ENCODE measurements around the gene OR2B2.

OR2B2 gene

GRCh38 chr6:27889275-27889627 lies 22.9 kb downstream of the OR2B2 start:
- peak overlapping the region; percentile 91 for H3K4me2 ChIP-seq (ENCODE audit: low read depth, low read length)
- H3K79me2 ChIP-seq (ENCODE audit: low read length): no peaks in the 10 kb centered on the region
- TF ChIP-seq CTCF (IDR thresholded peaks at IDR 0.05; ENCODE audit: low read length) (no peak), EZH2 (optimal IDR thresholded peaks at IDR 0.05; ENCODE audit: low read depth, low read length) (no peak), EZH2phosphoT487 (IDR thresholded peaks at IDR 0.05; ENCODE audit: low read length) (no peak)
- peak overlapping the region; percentile 36; the same call in 1 of the 2 replicates for H3K9ac ChIP-seq (ENCODE audit: low read length)
- peaks cover 46% of the 10 kb centered on the region for H3F3A ChIP-seq (ENCODE audit: insufficient read depth, low read length)
- H3K9me3 ChIP-seq (replicated peaks; ENCODE audit: insufficient read depth, low read length): no peaks in the 10 kb centered on the region
- no peaks in the 10 kb centered on the region for H4K20me1 ChIP-seq (ENCODE audit: insufficient read depth, low read length)
- peaks cover 9% of the 10 kb centered on the region for H3K4me1 ChIP-seq (ENCODE audit: low read length)
- H3K27me3 ChIP-seq (replicated peaks; ENCODE audit: insufficient read depth, low read length): no peaks in the 10 kb centered on the region
- no peak for DNase-seq
- H3K9me2 ChIP-seq (replicated peaks; ENCODE audit: insufficient read depth, low read length): no peaks in the 10 kb centered on the region
- H3K36me3 ChIP-seq (replicated peaks; ENCODE audit: insufficient read depth, low read length): no peaks in the 10 kb centered on the region
- H3K4me3 ChIP-seq (ENCODE audit: low read length): 0 out of 2 replicates have a peak overlapping the region, but pooled peaks have one; percentile 45
- no peak overlapping the region for H2AFZ ChIP-seq (ENCODE audit: low read length)
- H3K27ac ChIP-seq (ENCODE audit: low read length): peak overlapping the region; percentile 98; the same call in 1 of the 2 replicates

GRCh38 chr6:27888566-27888965 lies 23.6 kb downstream of the OR2B2 start:
- no peaks in the 10 kb centered on the region for H4K20me1 ChIP-seq (ENCODE audit: insufficient read depth, low read length)
- no peak overlapping the region for H3K9ac ChIP-seq (ENCODE audit: low read length)
- H3K36me3 ChIP-seq (replicated peaks; ENCODE audit: insufficient read depth, low read length): no peaks in the 10 kb centered on the region
- no peak for DNase-seq
- TF ChIP-seq CTCF (IDR thresholded peaks at IDR 0.05; ENCODE audit: low read length) (no peak), EZH2 (optimal IDR thresholded peaks at IDR 0.05; ENCODE audit: low read depth, low read length) (no peak), EZH2phosphoT487 (IDR thresholded peaks at IDR 0.05; ENCODE audit: low read length) (no peak)
- H3K79me2 ChIP-seq (ENCODE audit: low read length): no peaks in the 10 kb centered on the region
- H3K4me3 ChIP-seq (ENCODE audit: low read length): no peak overlapping the region
- peaks cover 39% of the 10 kb centered on the region for H3F3A ChIP-seq (ENCODE audit: insufficient read depth, low read length)
- H3K4me1 ChIP-seq (ENCODE audit: low read length): peaks cover 9% of the 10 kb centered on the region
- no peak overlapping the region for H3K4me2 ChIP-seq (ENCODE audit: low read depth, low read length)
- H3K27ac ChIP-seq (ENCODE audit: low read length): no peak overlapping the region
- H3K9me2 ChIP-seq (replicated peaks; ENCODE audit: insufficient read depth, low read length): no peaks in the 10 kb centered on the region
- H2AFZ ChIP-seq (ENCODE audit: low read length): no peak overlapping the region
- no peaks in the 10 kb centered on the region for H3K9me3 ChIP-seq (replicated peaks; ENCODE audit: insufficient read depth, low read length)
- no peaks in the 10 kb centered on the region for H3K27me3 ChIP-seq (replicated peaks; ENCODE audit: insufficient read depth, low read length)

GRCh38 chr6:27886073-27886472 lies 26.1 kb downstream of the OR2B2 start:
- Histone ChIP-seq H3K4me1 (ENCODE audit: low read length) (peaks cover 9% of the 10 kb centered on the region), H3K9ac (ENCODE audit: low read length) (no peak overlapping the region), H2AFZ (ENCODE audit: low read length) (no peak overlapping the region), H3K36me3 (replicated peaks; ENCODE audit: insufficient read depth, low read length) (no peaks in the 10 kb centered on the region), H3F3A (ENCODE audit: insufficient read depth, low read length) (peaks cover 17% of the 10 kb centered on the region), H3K9me2 (replicated peaks; ENCODE audit: insufficient read depth, low read length) (no peaks in the 10 kb centered on the region), H4K20me1 (ENCODE audit: insufficient read depth, low read length) (no peaks in the 10 kb centered on the region), H3K9me3 (replicated peaks; ENCODE audit: insufficient read depth, low read length) (no peaks in the 10 kb centered on the region), H3K27ac (ENCODE audit: low read length) (no peak overlapping the region), H3K4me3 (ENCODE audit: low read length) (no peak overlapping the region), H3K79me2 (ENCODE audit: low read length) (no peaks in the 10 kb centered on the region), H3K4me2 (ENCODE audit: low read depth, low read length) (no peak overlapping the region), H3K27me3 (replicated peaks; ENCODE audit: insufficient read depth, low read length) (no peaks in the 10 kb centered on the region)
- TF ChIP-seq CTCF (IDR thresholded peaks at IDR 0.05; ENCODE audit: low read length) (no peak), EZH2 (optimal IDR thresholded peaks at IDR 0.05; ENCODE audit: low read depth, low read length) (no peak), EZH2phosphoT487 (IDR thresholded peaks at IDR 0.05; ENCODE audit: low read length) (no peak)
- DNase-seq: no peak

All from MM.1S (cell line).